Mesendoderm (in vitro differentiated cells): ENCODE results near the gene ELAVL2.
"Not testable (repeated sequence)": the region's sequence is repeated elsewhere in the genome, so short reads cannot be mapped to it uniquely, and the experiment has no call there.

Source experiments
- DNase-seq: peaks from one replicate; pipeline ENCODE4 v3.0.0; 2013
- H2AK5ac ChIP-seq: 2 replicates; pipeline ENCODE4 v1.6.1; 2013; ENCODE audit warnings: low read length, inconsistent platforms
- H2BK120ac ChIP-seq: 2 replicates; pipeline ENCODE4 v1.6.1; 2013; ENCODE audit warnings: low read depth, mild to moderate bottlenecking, low read length, moderate library complexity, mixed read lengths
- H2BK15ac ChIP-seq: replicated peaks from 2 replicates; pipeline ENCODE4 v1.6.1; 2013; ENCODE audit warnings: low read depth, mild to moderate bottlenecking, moderate library complexity
- H2BK5ac ChIP-seq: 2 replicates; pipeline ENCODE4 v1.6.1; 2013; ENCODE audit warnings: low read length, inconsistent platforms
- H3K18ac ChIP-seq: 2 replicates; pipeline ENCODE4 v1.6.1; 2013; ENCODE audit warnings: mild to moderate bottlenecking, low read length, mixed read lengths
- H3K23ac ChIP-seq: one replicate; pipeline ENCODE4 v1.6.1; 2013; ENCODE audit warnings: low read length
- H3K27ac ChIP-seq: 2 replicates; pipeline ENCODE4 v1.5.1; 2013; ENCODE audit warnings: low read depth, mild to moderate bottlenecking, inconsistent platforms, low read length, moderate library complexity
- H3K27me3 ChIP-seq: 2 replicates; pipeline ENCODE4 v1.6.1; 2013; ENCODE audit warnings: low read length, control low read depth, mild to moderate bottlenecking, inconsistent platforms; ENCODE audit not compliant: insufficient read depth, poor library complexity
- H3K36me3 ChIP-seq: 2 replicates; pipeline ENCODE4 v1.6.1; 2013; ENCODE audit warnings: low read length, inconsistent platforms; ENCODE audit not compliant: control insufficient read depth, insufficient read depth
- H3K4ac ChIP-seq: one replicate; pipeline ENCODE4 v1.6.1; 2013; ENCODE audit warnings: low read depth, mild to moderate bottlenecking, low read length, moderate library complexity
- H3K4me1 ChIP-seq: 2 replicates; pipeline ENCODE4 v1.6.1; 2013; ENCODE audit warnings: low read depth, low read length, inconsistent platforms; ENCODE audit not compliant: control insufficient read depth
- H3K4me2 ChIP-seq: 2 replicates; pipeline ENCODE4 v1.6.1; 2013; ENCODE audit warnings: low read length
- H3K4me3 ChIP-seq: 2 replicates; pipeline ENCODE4 v1.5.1; 2013; ENCODE audit warnings: mild to moderate bottlenecking, low read length
- H3K56ac ChIP-seq: one replicate; pipeline ENCODE4 v1.6.1; 2013; ENCODE audit warnings: low read length
- H3K79me1 ChIP-seq: 2 replicates; pipeline ENCODE4 v1.6.1; 2013; ENCODE audit warnings: low read length, inconsistent platforms
- H3K79me2 ChIP-seq: 2 replicates; pipeline ENCODE4 v1.6.1; 2013; ENCODE audit warnings: mild to moderate bottlenecking, low read length; ENCODE audit not compliant: control insufficient read depth, insufficient read depth
- H3K9ac ChIP-seq: 2 replicates; pipeline ENCODE4 v1.6.1; 2013; ENCODE audit warnings: low read length, inconsistent platforms
- H4K5ac ChIP-seq: one replicate; pipeline ENCODE4 v1.6.1; 2013; ENCODE audit warnings: low read length
- H4K8ac ChIP-seq: one replicate; pipeline ENCODE4 v1.6.1; 2013; ENCODE audit warnings: low read depth, mild to moderate bottlenecking, control low read depth, low read length, moderate library complexity
- WGBS: extraction: QIAGEN DNeasy Blood & Tissue Kit; methylation state at CpG from one replicate; pipeline ENCODE4 v1.1.7; 2013; ENCODE audit warnings: low lambda C conversion rate, missing lambda C conversion rate; ENCODE audit not compliant: insufficient coverage; ENCODE audit errors: extremely low coverage; 5-methylcytosine and 5-hydroxymethylcytosine counted together

Gene ELAVL2

GRCh38 chr9:23723048-23723447, 103.0 kb downstream of the ELAVL2 start:
- H3K27ac ChIP-seq, H2AK5ac ChIP-seq, H3K56ac ChIP-seq, H2BK15ac ChIP-seq, DNase-seq, H3K36me3 ChIP-seq, H3K4me2 ChIP-seq, H3K79me2 ChIP-seq, H3K27me3 ChIP-seq, H3K4ac ChIP-seq, H4K5ac ChIP-seq, H3K79me1 ChIP-seq, H4K8ac ChIP-seq, H2BK120ac ChIP-seq, H3K4me3 ChIP-seq, H2BK5ac ChIP-seq, H3K23ac ChIP-seq, H3K4me1 ChIP-seq, H3K9ac ChIP-seq, H3K18ac ChIP-seq: not testable (repeated sequence)
- no CpG with 5 or more reads among the region's 4 CpGs for WGBS

GRCh38 chr9:23721466-23721865, 104.6 kb downstream of the ELAVL2 start:
- Histone ChIP-seq H4K5ac (no peak overlapping the region), H3K79me1 (no peaks in the 10 kb centered on the region), H3K79me2 (no peaks in the 10 kb centered on the region), H3K9ac (no peak overlapping the region), H3K18ac (no peak overlapping the region), H3K4me1 (peaks cover 3% of the 10 kb centered on the region), H3K4me2 (no peak overlapping the region), H2AK5ac (no peak overlapping the region), H3K27ac (no peak overlapping the region), H3K56ac (no peak overlapping the region), H3K27me3 (no peaks in the 10 kb centered on the region), H3K4ac (no peak overlapping the region), H2BK15ac (no peak overlapping the region), H3K36me3 (no peaks in the 10 kb centered on the region), H2BK5ac (no peak overlapping the region), H3K23ac (no peak overlapping the region), H2BK120ac (no peak overlapping the region), H3K4me3 (no peak overlapping the region), H4K8ac (no peak overlapping the region)
- DNase-seq = no peak

GRCh38 chr9:23717505-23717904, 108.5 kb downstream of the ELAVL2 start:
- Histone ChIP-seq H4K8ac (no peak overlapping the region), H3K4me2 (no peak overlapping the region), H3K4me1 (no peaks in the 10 kb centered on the region), H3K27ac (no peak overlapping the region), H2BK120ac (no peak overlapping the region), H3K9ac (no peak overlapping the region), H4K5ac (no peak overlapping the region), H2BK15ac (no peak overlapping the region), H3K4me3 (no peak overlapping the region), H2AK5ac (no peak overlapping the region), H3K23ac (no peak overlapping the region), H3K36me3 (no peaks in the 10 kb centered on the region), H3K18ac (no peak overlapping the region), H3K27me3 (no peaks in the 10 kb centered on the region), H3K79me1 (no peaks in the 10 kb centered on the region), H2BK5ac (no peak overlapping the region), H3K79me2 (no peaks in the 10 kb centered on the region), H3K4ac (no peak overlapping the region), H3K56ac (no peak overlapping the region)
- no peak for DNase-seq
- WGBS = no CpG with 5 or more reads among the region's 2 CpGs

- no peak overlapping the region for H2AK5ac ChIP-seq
- H3K9ac ChIP-seq = no peak overlapping the region
- H2BK5ac ChIP-seq = no peak overlapping the region
- no peak overlapping the region for H3K4me2 ChIP-seq
- WGBS = no CpG with 5 or more reads among the region's 3 CpGs
- H2BK15ac ChIP-seq = no peak overlapping the region
- H4K5ac ChIP-seq = no peak overlapping the region
- no peak overlapping the region for H4K8ac ChIP-seq
- H3K56ac ChIP-seq = no peak overlapping the region
- no peak overlapping the region for H3K23ac ChIP-seq
- no peak overlapping the region for H3K18ac ChIP-seq
- H3K79me2 ChIP-seq = no peaks in the 10 kb centered on the region
- no peaks in the 10 kb centered on the region for H3K36me3 ChIP-seq
- no peak overlapping the region for H3K27ac ChIP-seq
- H3K4me3 ChIP-seq = no peak overlapping the region
- no peaks in the 10 kb centered on the region for H3K27me3 ChIP-seq
- H3K79me1 ChIP-seq = no peaks in the 10 kb centered on the region
- peak; percentile 28 for DNase-seq
- no peak overlapping the region for H3K4ac ChIP-seq
- H3K4me1 ChIP-seq = no peaks in the 10 kb centered on the region
- no peak overlapping the region for H2BK120ac ChIP-seq
These were observed 118.8 kb downstream of the ELAVL2 start for GRCh38 chr9:23707249-23707648.

GRCh38 chr9:23702311-23702922, 123.6 kb downstream of the ELAVL2 start:
- no CpG with 5 or more reads among the region's 3 CpGs for WGBS
- Histone ChIP-seq H3K4ac (no peak overlapping the region), H2BK5ac (no peak overlapping the region), H3K23ac (no peak overlapping the region), H4K5ac (no peak overlapping the region), H3K9ac (no peak overlapping the region), H4K8ac (no peak overlapping the region), H2AK5ac (no peak overlapping the region), H3K4me2 (no peak overlapping the region), H3K36me3 (no peaks in the 10 kb centered on the region), H3K4me3 (no peak overlapping the region), H3K56ac (no peak overlapping the region), H3K4me1 (no peaks in the 10 kb centered on the region), H3K18ac (peak overlapping the region; percentile 68), H2BK15ac (no peak overlapping the region), H3K27me3 (no peaks in the 10 kb centered on the region), H3K79me1 (no peaks in the 10 kb centered on the region), H2BK120ac (no peak overlapping the region), H3K27ac (no peak overlapping the region), H3K79me2 (no peaks in the 10 kb centered on the region)
- no peak for DNase-seq

- Histone ChIP-seq H2BK120ac (no peak overlapping the region), H3K4me2 (no peak overlapping the region), H3K79me1 (no peaks in the 10 kb centered on the region), H4K8ac (no peak overlapping the region), H2BK15ac (no peak overlapping the region), H3K4me1 (no peaks in the 10 kb centered on the region), H3K56ac (no peak overlapping the region), H4K5ac (no peak overlapping the region), H3K79me2 (no peaks in the 10 kb centered on the region), H3K9ac (no peak overlapping the region), H3K4ac (no peak overlapping the region), H3K27me3 (no peaks in the 10 kb centered on the region), H2AK5ac (no peak overlapping the region), H3K36me3 (no peaks in the 10 kb centered on the region), H3K4me3 (no peak overlapping the region), H2BK5ac (no peak overlapping the region), H3K18ac (no peak overlapping the region), H3K27ac (no peak overlapping the region), H3K23ac (no peak overlapping the region)
- DNase-seq = no peak
- no CpG with 5 or more reads among the region's 6 CpGs for WGBS
These were observed 124.7 kb downstream of the ELAVL2 start for GRCh38 chr9:23701291-23701690.
